ENCODE results near the gene CENPM.

DNA sequence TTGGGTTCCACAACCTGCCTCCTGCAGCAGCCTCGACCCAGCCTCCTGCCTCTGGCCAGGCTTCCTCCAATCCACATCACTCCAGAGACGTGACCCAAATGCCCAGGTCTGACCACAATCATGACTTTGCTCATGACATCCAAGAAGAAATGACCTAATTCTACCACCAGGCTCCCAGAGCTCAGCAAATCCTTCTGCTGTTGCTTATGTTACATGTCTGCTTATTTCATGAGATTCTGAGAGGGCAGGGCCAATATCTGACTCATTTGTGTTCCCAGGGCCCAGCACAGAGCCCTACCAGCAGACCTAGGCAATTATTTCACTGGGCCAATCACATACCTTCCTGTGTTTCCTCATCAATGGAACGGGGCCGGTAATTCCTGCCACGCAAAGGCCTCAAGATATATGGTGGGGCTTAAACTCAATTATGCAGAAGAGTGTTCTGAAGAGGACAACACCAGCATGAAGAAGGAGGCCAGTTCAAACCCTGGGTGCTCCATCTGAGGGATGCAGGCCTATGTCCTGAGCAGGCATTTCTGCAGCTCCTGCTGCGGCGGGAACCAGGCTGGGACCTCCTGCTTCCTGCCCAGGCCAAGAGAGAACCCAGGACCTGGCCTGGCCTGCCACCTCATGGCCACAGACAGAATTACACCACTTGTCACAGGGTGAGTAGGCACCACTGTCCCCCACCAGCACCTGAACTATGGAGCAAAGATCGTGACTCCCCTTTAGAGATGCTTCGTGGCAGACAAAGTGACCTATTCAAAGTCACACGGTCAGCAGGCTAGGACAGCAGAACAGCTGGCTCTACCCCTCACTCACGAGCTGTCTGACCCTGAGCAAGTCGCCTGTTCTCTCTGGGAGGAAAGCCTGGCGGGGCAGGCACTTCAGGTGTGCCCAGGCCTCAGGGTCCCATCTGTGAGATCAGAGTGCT, 5.9 kb downstream of the CENPM start:
- TF ChIP-seq, protein P1, sequence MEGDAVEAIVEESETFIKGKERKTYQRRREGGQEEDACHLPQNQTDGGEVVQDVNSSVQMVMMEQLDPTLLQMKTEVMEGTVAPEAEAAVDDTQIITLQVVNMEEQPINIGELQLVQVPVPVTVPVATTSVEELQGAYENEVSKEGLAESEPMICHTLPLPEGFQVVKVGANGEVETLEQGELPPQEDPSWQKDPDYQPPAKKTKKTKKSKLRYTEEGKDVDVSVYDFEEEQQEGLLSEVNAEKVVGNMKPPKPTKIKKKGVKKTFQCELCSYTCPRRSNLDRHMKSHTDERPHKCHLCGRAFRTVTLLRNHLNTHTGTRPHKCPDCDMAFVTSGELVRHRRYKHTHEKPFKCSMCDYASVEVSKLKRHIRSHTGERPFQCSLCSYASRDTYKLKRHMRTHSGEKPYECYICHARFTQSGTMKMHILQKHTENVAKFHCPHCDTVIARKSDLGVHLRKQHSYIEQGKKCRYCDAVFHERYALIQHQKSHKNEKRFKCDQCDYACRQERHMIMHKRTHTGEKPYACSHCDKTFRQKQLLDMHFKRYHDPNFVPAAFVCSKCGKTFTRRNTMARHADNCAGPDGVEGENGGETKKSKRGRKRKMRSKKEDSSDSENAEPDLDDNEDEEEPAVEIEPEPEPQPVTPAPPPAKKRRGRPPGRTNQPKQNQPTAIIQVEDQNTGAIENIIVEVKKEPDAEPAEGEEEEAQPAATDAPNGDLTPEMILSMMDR (IDR thresholded peaks at IDR 0.05; ENCODE audit: borderline replicate concordance, extremely low read depth, low read length, poor library complexity, severe bottlenecking): peak; percentile 97
- no peak for TF ChIP-seq EZH2 (IDR thresholded peaks at IDR 0.05; ENCODE audit: borderline replicate concordance, low read depth, low read length, severe bottlenecking)
